Neural progenitor cell (in vitro differentiated cells): ENCODE measurements around the gene RD3L.

Experiments used
- CTCF ChIP-seq: fragments of 200-600 bp; sonication (generic); IDR thresholded peaks from 2 replicates; pipeline ENCODE4 v1.5.1; 2017; ENCODE audit warnings: antibody characterized with exemption, mild to moderate bottlenecking
- EZH2 ChIP-seq: fragments of 200-600 bp; sonication (generic); IDR thresholded peaks from 2 replicates; pipeline ENCODE4 v1.6.1; 2017; ENCODE audit warnings: antibody characterized with exemption, mild to moderate bottlenecking, moderate library complexity
- EZH2phosphoT487 ChIP-seq: fragments of 200-600 bp; sonication (generic); IDR thresholded peaks from 2 replicates; pipeline ENCODE4 v1.6.1; 2017; ENCODE audit warnings: antibody characterized with exemption

- no peak for TF ChIP-seq CTCF
- TF ChIP-seq EZH2, result no peak
- no peak for TF ChIP-seq EZH2phosphoT487
Measured at GRCh38 chr14:103915616-103916015, 26.7 kb downstream of the RD3L start.
